HG03196 (cell line): Measurements from ENCODE around the gene PTCD1.

Experiments used
- ATAC-seq: cut with Tn5 transposase; IDR thresholded peaks from one replicate; pipeline ENCODE4 v1.9.1; 2021; ENCODE audit not compliant: unreplicated experiment

PTCD1 gene

GRCh38 chr7:99408379-99409191 lies 30.0 kb downstream of the PTCD1 start, which contains the start of the genes BUD31 and PDAP1:
TSS of gene BUD31 (plus strand) at chr7:99408969. CDS start at chr7:99411093, 2,124 bp downstream.
TSS of gene PDAP1 (minus strand) at chr7:99408597. CDS start at chr7:99408548, 49 bp downstream.
- peak; percentile 83 for ATAC-seq

- no peak for ATAC-seq
These were observed 30.7 kb downstream of the PTCD1 start for GRCh38 chr7:99407872-99408378.

DNA sequence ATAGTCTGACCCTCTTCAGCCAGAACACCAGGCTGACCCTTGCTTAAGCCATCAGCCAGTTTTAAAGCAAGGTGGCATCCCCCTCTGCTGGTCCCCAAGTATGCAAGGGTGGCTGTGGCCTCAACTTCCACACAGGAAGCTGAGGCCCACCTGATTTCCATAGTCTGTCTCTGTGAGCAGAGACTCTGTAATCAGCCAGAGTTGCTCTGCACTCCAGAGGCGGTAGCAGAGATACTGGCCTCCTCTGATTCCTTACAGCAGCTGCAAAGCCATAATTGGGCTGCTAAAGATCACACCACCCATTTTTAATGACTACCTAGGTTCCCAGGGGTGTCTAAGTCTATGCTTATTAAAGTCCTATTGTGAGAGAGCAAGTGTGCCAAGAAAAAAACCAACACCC lies 32.0 kb downstream of the PTCD1 start:
- no peak for ATAC-seq

- no peak for ATAC-seq
These were observed 33.6 kb downstream of the PTCD1 start for GRCh38 chr7:99404977-99405320.

- ATAC-seq, result no peak
These were observed 34.2 kb downstream of the PTCD1 start for GRCh38 chr7:99404235-99404976.

GRCh38 chr7:99403764-99404163 lies 34.8 kb downstream of the PTCD1 start:
- ATAC-seq, result no peak

- ATAC-seq, result no peak
These were observed 35.7 kb downstream of the PTCD1 start for GRCh38 chr7:99402854-99403253.

DNA sequence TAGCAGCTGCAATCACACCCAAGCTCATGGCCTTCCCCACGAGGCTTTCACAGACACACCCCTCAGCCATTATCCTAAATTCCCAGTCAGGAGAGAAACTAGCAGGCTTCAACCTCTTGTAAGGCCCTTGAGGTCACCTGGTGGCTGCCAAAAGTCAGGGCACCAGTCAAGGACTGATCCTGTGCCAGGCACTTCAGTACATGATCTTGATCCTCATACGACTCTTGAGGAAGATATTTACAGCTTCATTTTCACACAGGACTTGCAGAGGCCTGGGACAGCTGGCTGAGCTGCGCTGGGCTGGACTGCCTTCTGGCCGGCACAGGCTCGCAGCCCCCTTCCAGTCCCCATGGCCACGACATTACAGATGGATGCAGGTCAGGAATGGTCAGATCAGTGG lies 39.0 kb downstream of the PTCD1 start:
- no peak for ATAC-seq

DNA sequence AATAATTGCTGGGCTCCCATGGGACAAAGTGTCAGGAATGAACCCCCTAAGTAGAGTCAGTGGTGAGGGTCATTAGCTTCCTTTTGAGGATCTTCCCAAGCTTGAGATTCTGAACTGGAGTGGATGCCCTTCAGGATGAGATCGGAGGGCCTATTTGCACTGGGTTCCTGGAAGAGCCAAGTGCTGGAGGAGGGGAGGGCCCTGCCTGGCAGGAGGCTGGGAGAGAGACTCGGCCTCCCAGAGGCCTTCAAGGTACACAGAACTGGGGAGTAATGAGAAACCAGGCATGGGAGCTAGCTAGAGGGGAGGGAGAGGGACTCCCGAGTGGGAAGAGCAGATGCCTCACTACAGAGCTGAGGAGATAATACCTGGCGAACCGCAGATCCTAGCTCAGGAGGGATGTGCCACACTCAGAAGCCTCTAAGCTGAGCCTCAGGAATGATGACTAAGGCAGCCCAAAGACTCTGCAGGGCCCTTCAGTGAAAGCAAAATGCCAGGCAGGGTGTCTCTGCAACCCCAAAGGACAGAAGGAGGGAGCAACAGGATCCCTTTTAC lies 39.6 kb downstream of the PTCD1 start:
- ATAC-seq, result no peak

GRCh38 chr7:99397297-99397983 lies 41.2 kb downstream of the PTCD1 start:
- no peak for ATAC-seq

GRCh38 chr7:99396418-99397296 lies 41.9 kb downstream of the PTCD1 start:
- no peak for ATAC-seq

DNA sequence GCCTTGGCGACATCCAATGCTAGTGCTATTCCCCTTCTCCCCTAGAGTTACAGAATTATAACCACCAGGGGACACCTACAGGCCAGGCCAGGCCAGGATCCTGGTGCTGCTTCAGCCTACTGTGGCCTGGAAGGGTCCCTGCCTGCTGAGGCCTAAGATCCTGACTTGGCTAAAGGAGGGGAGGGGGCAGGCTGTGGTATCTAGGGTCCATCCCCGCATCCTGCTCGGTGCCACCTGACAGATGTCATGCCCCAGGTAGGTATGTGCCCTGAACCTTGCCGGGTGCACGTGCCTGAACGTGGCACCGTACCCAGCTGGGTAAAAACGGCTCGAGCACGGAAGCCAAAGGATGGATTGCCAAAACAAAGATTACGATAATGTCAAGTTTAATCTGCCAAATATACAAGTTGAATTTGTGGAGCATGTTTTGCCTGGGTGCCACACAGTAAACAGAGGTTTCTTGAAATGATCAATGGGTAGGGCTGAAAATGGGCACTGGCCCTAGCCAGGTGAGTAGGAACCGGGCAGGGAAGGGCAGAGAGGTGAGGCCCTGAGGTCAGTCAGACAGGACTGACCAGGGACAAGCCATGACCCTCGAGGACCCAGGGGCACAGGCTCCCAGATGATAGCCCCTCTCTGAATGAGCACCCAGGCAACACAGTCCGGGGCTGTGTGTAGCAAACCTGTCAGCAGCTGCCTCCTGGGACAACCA lies 42.8 kb downstream of the PTCD1 start:
- ATAC-seq, result no peak

DNA sequence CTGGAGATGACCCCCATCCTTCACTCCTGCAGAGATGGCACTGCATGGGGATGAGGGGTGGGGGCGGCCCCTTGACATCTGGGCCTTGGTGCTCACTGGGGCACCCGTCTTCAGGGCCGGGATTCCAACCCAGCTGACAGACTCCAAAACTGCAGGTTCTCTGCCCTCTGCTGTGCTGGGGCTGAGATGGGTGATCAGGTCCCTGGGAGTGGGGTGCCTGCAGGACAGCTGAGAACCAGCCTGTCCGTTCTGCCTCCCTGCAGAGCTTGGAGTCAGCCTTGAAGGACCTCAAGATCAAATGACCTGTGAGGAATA lies 44.5 kb downstream of the PTCD1 start:
- no peak for ATAC-seq

GRCh38 chr7:99393355-99394187 lies 45.0 kb downstream of the PTCD1 start:
- no peak for ATAC-seq

DNA sequence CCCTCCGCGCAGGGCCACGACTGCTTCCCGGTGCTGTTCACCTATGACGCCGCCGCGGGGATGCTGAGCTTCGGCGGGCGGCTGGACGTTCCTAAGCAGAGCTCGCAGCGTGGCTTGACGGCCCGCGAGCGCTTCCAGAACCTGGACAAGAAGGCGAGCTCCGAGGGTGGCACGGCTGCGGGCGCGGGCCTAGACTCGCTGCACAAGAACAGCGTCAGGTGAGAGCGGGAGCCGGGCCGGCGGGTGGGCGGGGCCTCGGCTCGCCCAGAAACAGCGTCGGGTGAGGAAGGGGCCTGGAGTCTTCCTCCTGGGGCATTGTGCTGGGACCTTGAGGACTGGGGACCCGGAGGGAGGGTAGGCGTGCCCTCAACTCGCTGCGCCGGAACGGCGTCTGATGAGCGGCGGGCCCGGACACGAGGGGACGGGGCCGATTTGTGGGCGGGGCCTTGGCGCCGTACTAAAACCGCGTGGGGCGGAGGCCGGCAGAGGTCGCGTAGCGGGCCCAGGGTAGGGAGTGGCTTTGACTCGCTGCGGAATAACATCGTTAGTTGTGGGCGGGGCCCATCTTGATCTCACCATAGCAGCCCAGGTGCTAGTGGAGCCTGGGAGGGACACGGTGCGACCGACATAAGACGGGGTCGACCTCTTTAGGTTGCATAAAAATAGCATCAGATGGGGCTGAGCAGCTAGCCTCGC lies 45.8 kb downstream of the PTCD1 start:
- ATAC-seq, result no peak

DNA sequence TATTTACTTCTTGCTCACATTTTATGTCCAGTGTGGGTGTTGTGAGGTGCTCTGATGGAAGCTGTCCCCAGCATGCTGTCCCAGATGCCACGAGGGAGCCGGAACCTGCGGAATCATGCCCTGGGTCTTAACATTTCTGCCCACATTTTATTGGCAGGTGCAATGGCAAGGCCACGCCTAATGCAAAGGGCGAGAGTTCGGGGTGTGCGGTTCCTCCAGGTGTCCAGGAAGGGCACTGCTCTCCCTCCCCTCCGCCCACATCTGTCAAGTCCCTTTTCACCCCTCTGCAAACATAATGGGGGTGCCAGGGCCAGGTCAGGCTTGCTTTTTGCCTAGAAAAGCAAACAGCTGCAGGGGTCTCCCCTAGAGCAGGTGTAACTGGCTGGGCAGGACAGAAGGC lies 46.6 kb downstream of the PTCD1 start:
- no peak for ATAC-seq

DNA sequence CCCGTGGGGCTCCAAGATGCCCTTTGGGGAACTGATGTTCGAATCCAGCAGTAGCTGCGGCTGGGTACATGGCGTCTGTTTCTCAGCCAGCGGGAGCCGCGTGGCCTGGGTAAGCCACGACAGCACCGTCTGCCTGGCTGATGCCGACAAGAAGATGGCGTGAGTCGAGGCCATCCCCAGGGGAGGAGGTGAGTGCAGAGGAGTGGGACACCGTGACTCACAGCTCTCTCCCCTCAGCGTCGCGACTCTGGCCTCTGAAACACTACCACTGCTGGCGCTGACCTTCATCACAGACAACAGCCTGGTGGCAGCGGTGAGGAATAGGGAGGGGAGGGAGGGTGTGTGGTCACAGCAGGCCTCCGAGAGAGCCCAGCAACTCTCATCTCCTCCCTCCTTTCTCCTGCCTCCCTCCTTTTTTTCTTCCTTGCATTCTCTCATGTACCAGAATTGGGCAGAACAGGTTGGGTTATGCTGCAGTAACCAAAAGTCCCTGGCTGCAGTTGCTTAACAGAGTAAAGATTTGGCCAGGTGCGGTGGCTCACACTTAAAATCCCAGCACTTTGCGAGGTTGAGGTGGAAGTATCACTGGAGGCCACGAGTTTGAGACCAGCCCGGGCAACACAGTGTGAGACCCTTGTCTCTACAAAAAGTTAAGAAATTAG lies 47.5 kb downstream of the PTCD1 start:
- no peak for ATAC-seq

DNA sequence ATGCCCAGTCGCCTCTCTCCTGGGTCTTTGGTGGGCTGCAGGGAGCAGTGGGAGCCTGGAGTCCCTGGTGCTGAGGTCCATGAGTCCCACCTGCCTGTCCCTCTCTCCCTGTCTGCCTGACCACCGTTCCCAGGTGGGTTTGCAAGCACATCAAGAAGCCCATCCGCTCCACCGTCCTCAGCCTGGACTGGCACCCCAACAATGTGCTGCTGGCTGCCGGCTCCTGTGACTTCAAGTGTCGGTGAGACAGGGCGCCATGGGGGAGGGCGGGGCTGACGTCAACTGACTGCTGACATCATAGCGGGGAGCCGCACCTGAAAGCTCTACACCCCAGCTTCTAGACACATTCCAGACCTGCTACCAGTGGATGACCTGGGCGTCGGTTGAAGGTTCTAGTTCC lies 48.8 kb downstream of the PTCD1 start:
- no peak for ATAC-seq
